Peyer's patch (tissue), 4 donors: ENCODE results near the gene SLC11A2.

Experiments
- POLR2A ChIP-seq, 2 donors: fragments of 450-650 bp; IDR thresholded peaks; one replicate each; pipeline ENCODE4 v1.5.1; 2017; ENCODE audit warnings: antibody characterized with exemption in 2 of 2, mild to moderate bottlenecking in 2 of 2, moderate library complexity in 2 of 2
- TF ChIP-seq, protein P1 (sequence below), 6 experiments: fragments of 450-650 bp in 4 of 6; fragments of 200-600 bp in 2 of 6; sonication (generic) in 1 of 6; IDR thresholded peaks; one replicate each; pipeline ENCODE4 v1.5.1; 2017 to 2019; ENCODE audit warnings: antibody characterized with exemption in 6 of 6, mild to moderate bottlenecking in 3 of 6, moderate library complexity in 1 of 6

DNA sequence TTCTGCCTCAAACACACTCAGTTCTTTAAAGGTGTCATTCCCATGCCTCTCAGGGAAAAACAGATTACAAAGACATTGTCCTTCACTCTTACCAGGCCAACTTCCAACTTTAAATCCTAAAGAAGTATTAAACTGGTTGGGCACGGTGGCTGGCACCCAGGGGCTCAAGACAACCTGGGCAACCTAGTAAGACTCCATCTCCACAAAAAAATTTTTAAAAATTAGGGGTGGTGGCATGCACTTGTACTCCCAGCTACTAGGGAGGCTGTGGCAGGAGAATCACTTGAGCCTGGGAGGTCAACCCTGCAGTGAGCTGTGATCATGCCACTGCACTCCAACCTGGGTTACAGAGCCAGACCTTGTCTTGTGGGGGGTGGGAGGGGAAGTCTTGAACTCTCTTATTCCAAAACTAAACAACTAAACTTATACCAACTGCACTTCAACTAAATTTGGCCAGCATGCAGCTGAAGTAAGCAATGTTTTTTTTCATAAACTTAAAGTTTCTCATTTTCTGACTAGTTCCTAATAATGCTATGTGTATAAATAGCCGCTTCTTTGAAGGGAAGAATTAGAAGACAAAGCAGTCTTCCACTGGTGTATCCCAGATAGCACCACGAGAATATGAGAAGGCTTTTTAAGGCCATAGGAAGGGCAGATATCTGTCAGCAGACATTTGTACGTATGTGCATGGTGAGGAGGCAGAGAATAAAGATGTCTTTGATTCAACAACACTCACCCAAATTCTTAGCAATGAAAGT, 2.4 kb downstream of the SLC11A2 start:
- TF ChIP-seq, protein P1, sequence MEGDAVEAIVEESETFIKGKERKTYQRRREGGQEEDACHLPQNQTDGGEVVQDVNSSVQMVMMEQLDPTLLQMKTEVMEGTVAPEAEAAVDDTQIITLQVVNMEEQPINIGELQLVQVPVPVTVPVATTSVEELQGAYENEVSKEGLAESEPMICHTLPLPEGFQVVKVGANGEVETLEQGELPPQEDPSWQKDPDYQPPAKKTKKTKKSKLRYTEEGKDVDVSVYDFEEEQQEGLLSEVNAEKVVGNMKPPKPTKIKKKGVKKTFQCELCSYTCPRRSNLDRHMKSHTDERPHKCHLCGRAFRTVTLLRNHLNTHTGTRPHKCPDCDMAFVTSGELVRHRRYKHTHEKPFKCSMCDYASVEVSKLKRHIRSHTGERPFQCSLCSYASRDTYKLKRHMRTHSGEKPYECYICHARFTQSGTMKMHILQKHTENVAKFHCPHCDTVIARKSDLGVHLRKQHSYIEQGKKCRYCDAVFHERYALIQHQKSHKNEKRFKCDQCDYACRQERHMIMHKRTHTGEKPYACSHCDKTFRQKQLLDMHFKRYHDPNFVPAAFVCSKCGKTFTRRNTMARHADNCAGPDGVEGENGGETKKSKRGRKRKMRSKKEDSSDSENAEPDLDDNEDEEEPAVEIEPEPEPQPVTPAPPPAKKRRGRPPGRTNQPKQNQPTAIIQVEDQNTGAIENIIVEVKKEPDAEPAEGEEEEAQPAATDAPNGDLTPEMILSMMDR (IDR thresholded peaks at IDR 0.05): no peak
- no peak for TF ChIP-seq POLR2A (IDR thresholded peaks at IDR 0.05)
